HepG2 (cell line): ENCODE results near the gene HELT. TPM values are rescaled to one million over a fixed set of nuclear protein-coding genes. Genes with fewer than 3 reads are reported as not detected.

Source experiments
- AGO2 ChIP-seq: fragments of 200-400 bp; formaldehyde crosslinking; optimal IDR thresholded peaks from 2 replicates; pipeline ENCODE3; 2017; ENCODE audit warnings: mild to moderate bottlenecking, low read depth, low read length, moderate library complexity
- FOXA1 ChIP-seq, 2 experiments: fragments of 450-650 bp in 1 of 2; sonication (generic) in 1 of 2; formaldehyde crosslinking in 1 of 2; IDR thresholded peaks; 2 replicates each; pipeline versions ENCODE4 v1.4.0 to v1.6.1; 2016 to 2020; ENCODE audit warnings: missing genetic modification reagents in 1 of 2
- GATAD2A ChIP-seq: IDR thresholded peaks from 2 replicates; pipeline ENCODE4 v1.6.1; 2016
- HOXA9 ChIP-seq: sonication (generic); formaldehyde crosslinking; IDR thresholded peaks from 2 replicates; pipeline ENCODE4 v1.8.1; 2022; ENCODE audit warnings: missing genetic modification reagents, mild to moderate bottlenecking, moderate library complexity, borderline replicate concordance
- IRF2 ChIP-seq: IDR thresholded peaks from 2 replicates; pipeline ENCODE4 v1.6.1; 2018; ENCODE audit warnings: missing genetic modification reagents, missing compliant biosample characterization
- POLR2A ChIP-seq, 2 experiments: IDR thresholded peaks; 2 replicates each; pipeline ENCODE4 v1.6.1; 2011; ENCODE audit warnings: low read depth in 2 of 2, low read length in 2 of 2, mild to moderate bottlenecking in 1 of 2, moderate library complexity in 1 of 2; ENCODE audit not compliant: insufficient read depth in 1 of 2
- RAD21 ChIP-seq: fragments of 450-650 bp; formaldehyde crosslinking; IDR thresholded peaks from 2 replicates; pipeline ENCODE4 v1.5.0; 2020; ENCODE audit warnings: mild to moderate bottlenecking
- RNF2 ChIP-seq: fragments of 450-650 bp; conservative IDR thresholded peaks from 2 replicates; pipeline ENCODE4 v1.6.1; 2016; ENCODE audit warnings: low read depth
- SMC3 ChIP-seq: IDR thresholded peaks from 2 replicates; pipeline ENCODE4 v1.6.1; 2011; ENCODE audit warnings: low read length, improper control_type of control experiment
- SRF ChIP-seq: IDR thresholded peaks from 2 replicates; pipeline ENCODE4 v1.6.1; 2011; ENCODE audit warnings: mild to moderate bottlenecking, low read depth, low read length, moderate library complexity
- TOE1 ChIP-seq: sonication (generic); formaldehyde crosslinking; IDR thresholded peaks from 2 replicates; pipeline ENCODE4 v1.4.0; 2020; ENCODE audit warnings: mild to moderate bottlenecking, missing genetic modification reagents
- WIZ ChIP-seq: sonication (generic); formaldehyde crosslinking; IDR thresholded peaks from 2 replicates; pipeline ENCODE4 v1.5.1; 2020; ENCODE audit warnings: mild to moderate bottlenecking, missing genetic modification reagents
- ZFP36 ChIP-seq: fragments of 150-350 bp; IDR thresholded peaks from 2 replicates; pipeline ENCODE4 v1.6.1; 2018; ENCODE audit warnings: borderline replicate concordance, low read length, low read depth; ENCODE audit not compliant: partially characterized antibody
- ZNF207 ChIP-seq: fragments of 450-650 bp; IDR thresholded peaks from 2 replicates; pipeline ENCODE4 v1.6.1; 2016; ENCODE audit warnings: antibody characterized with exemption, borderline replicate concordance
- ZNF234 ChIP-seq: sonication (generic); formaldehyde crosslinking; conservative IDR thresholded peaks from 2 replicates; pipeline ENCODE4 v1.5.1; 2020; ENCODE audit warnings: mild to moderate bottlenecking, missing genetic modification reagents
- ZNF383 ChIP-seq: sonication (generic); formaldehyde crosslinking; IDR thresholded peaks from 2 replicates; pipeline ENCODE4 v1.4.0; 2020; ENCODE audit warnings: missing genetic modification reagents, mild to moderate bottlenecking, borderline replicate concordance
- ZNF878 ChIP-seq: sonication (generic); formaldehyde crosslinking; IDR thresholded peaks from 2 replicates; pipeline ENCODE4 v1.8.1; 2023; ENCODE audit warnings: mild to moderate bottlenecking, missing genetic modification reagents, moderate library complexity
- polyA plus RNA-seq, 8 experiments: library from polyadenylated mRNA; depleted of rRNA in 3 of 8; stranded (reverse) in 7 of 8; unstranded in 1 of 8; fragments of >200 nt; fragmentation: Illumina TruSeq in 4 of 8; extraction: Trizol in 4 of 8; gene quantifications; 2 replicates each; pipeline versions ENCODE4 v1.2.1 to v1.2.3, GENCODE V29; 2011 to 2016; ENCODE audit warnings: low read depth in 4 of 8, missing spikeins in 1 of 8, mixed read lengths in 1 of 8; ENCODE audit not compliant: insufficient read depth in 1 of 8
- total RNA-seq, 5 experiments: library from RNA; depleted of rRNA; stranded (reverse); fragments of >200 nt; fragmentation: Illumina TruSeq; extraction: Trizol; gene quantifications; 2 replicates each; pipeline ENCODE4 v1.2.3, GENCODE V29; 2016; ENCODE audit warnings: low read depth in 1 of 5
- TF ChIP-seq, protein P1 (sequence below): sonication (generic); formaldehyde crosslinking; IDR thresholded peaks from 2 replicates; pipeline ENCODE4 v1.5.0; 2020; ENCODE audit warnings: mild to moderate bottlenecking, missing genetic modification reagents, moderate library complexity
- TF ChIP-seq, protein P2 (sequence below): sonication (generic); formaldehyde crosslinking; IDR thresholded peaks from 2 replicates; pipeline ENCODE4 v1.4.0; 2020; ENCODE audit warnings: missing genetic modification reagents, borderline replicate concordance
- TF ChIP-seq, protein P3 (sequence below): sonication (generic); formaldehyde crosslinking; IDR thresholded peaks from 2 replicates; pipeline ENCODE4 v1.4.0; 2020; ENCODE audit warnings: mild to moderate bottlenecking, low read depth, missing genetic modification reagents
- TF ChIP-seq, protein P4 (sequence below): IDR thresholded peaks from 2 replicates; pipeline ENCODE4 v1.6.1; 2018; ENCODE audit warnings: missing genetic modification reagents, mild to moderate bottlenecking, missing compliant biosample characterization

HELT gene
- total and polyA plus RNA-seq, 2 of the 13 experiments (the other 11 are each of a cell fraction or from before 2014, with no cell fraction given): not detected

DNA sequence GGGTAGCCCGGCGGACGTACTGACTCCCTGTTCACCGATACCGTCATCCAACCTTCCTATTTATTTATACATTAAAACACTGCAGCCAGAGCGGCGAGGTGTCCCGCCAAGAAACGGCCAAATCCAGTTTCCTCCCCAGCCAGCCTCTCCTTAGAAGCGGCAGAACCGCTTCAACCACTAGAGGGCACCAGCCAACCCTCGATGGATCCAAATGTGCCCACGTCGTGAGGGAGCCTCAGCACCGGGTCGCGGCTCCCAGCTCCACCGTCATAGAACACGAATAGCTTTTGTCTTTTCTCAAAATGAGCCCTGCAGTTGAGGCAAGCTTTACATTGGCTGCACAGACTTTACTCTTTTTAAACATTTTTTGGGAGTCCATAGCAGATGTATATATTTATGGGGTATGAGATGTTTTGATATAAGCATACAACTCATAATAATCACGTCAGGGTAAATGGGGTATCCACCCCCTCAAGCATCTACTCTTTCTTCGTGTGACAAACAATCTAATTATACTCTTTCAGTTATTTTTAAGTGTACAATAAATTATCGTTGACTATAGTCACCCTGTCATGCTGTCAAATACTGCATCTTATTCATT is 13.0 kb upstream of the HELT start (continued):
- no peak for TF ChIP-seq ZNF207
- TF ChIP-seq ZFP36: no peak
- no peak for TF ChIP-seq WIZ (CRISPR knock-in tag)
- 0 out of 2 replicates have a peak, but pooled peaks have one; percentile 23 for TF ChIP-seq IRF2 (CRISPR knock-in tag)
- TF ChIP-seq, protein P1, sequence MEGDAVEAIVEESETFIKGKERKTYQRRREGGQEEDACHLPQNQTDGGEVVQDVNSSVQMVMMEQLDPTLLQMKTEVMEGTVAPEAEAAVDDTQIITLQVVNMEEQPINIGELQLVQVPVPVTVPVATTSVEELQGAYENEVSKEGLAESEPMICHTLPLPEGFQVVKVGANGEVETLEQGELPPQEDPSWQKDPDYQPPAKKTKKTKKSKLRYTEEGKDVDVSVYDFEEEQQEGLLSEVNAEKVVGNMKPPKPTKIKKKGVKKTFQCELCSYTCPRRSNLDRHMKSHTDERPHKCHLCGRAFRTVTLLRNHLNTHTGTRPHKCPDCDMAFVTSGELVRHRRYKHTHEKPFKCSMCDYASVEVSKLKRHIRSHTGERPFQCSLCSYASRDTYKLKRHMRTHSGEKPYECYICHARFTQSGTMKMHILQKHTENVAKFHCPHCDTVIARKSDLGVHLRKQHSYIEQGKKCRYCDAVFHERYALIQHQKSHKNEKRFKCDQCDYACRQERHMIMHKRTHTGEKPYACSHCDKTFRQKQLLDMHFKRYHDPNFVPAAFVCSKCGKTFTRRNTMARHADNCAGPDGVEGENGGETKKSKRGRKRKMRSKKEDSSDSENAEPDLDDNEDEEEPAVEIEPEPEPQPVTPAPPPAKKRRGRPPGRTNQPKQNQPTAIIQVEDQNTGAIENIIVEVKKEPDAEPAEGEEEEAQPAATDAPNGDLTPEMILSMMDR (CRISPR knock-in tag): peak; percentile 85
- no peak for TF ChIP-seq POLR2A (IDR thresholded peaks at IDR 0.05; ENCODE audit: insufficient read depth in 1 of 2, low read depth in 2 of 2, low read length in 2 of 2)
- TF ChIP-seq, protein P2, sequence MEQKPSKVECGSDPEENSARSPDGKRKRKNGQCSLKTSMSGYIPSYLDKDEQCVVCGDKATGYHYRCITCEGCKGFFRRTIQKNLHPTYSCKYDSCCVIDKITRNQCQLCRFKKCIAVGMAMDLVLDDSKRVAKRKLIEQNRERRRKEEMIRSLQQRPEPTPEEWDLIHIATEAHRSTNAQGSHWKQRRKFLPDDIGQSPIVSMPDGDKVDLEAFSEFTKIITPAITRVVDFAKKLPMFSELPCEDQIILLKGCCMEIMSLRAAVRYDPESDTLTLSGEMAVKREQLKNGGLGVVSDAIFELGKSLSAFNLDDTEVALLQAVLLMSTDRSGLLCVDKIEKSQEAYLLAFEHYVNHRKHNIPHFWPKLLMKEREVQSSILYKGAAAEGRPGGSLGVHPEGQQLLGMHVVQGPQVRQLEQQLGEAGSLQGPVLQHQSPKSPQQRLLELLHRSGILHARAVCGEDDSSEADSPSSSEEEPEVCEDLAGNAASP: peak; percentile 26; the same call in 1 of the 2 replicates
- TF ChIP-seq HOXA9 (CRISPR knock-in tag): no peak
- TF ChIP-seq, protein P3, sequence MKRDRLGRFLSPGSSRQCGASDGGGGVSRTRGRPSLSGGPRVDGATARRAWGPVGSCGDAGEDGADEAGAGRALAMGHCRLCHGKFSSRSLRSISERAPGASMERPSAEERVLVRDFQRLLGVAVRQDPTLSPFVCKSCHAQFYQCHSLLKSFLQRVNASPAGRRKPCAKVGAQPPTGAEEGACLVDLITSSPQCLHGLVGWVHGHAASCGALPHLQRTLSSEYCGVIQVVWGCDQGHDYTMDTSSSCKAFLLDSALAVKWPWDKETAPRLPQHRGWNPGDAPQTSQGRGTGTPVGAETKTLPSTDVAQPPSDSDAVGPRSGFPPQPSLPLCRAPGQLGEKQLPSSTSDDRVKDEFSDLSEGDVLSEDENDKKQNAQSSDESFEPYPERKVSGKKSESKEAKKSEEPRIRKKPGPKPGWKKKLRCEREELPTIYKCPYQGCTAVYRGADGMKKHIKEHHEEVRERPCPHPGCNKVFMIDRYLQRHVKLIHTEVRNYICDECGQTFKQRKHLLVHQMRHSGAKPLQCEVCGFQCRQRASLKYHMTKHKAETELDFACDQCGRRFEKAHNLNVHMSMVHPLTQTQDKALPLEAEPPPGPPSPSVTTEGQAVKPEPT: no peak
- no peak for TF ChIP-seq RNF2
- TF ChIP-seq TOE1: no peak
- TF ChIP-seq SMC3: peak; percentile 53
- no peak for TF ChIP-seq FOXA1 (IDR thresholded peaks at IDR 0.05)
- TF ChIP-seq FOXA1 (CRISPR knock-in tag; IDR thresholded peaks at IDR 0.05): no peak
- TF ChIP-seq GATAD2A (CRISPR knock-in tag): 0 out of 2 replicates have a peak, but pooled peaks have one; percentile 13
- peak; percentile 54; the same call in 1 of the 2 replicates for TF ChIP-seq RAD21 (CRISPR knock-in tag)
- no peak for TF ChIP-seq ZNF234
- TF ChIP-seq, protein P4, sequence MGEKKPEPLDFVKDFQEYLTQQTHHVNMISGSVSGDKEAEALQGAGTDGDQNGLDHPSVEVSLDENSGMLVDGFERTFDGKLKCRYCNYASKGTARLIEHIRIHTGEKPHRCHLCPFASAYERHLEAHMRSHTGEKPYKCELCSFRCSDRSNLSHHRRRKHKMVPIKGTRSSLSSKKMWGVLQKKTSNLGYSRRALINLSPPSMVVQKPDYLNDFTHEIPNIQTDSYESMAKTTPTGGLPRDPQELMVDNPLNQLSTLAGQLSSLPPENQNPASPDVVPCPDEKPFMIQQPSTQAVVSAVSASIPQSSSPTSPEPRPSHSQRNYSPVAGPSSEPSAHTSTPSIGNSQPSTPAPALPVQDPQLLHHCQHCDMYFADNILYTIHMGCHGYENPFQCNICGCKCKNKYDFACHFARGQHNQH (CRISPR knock-in tag): 0 out of 2 replicates have a peak, but pooled peaks have one; percentile 36
- TF ChIP-seq ZNF878 (CRISPR knock-in tag): no peak
- TF ChIP-seq SRF: no peak
- no peak for TF ChIP-seq ZNF383
- TF ChIP-seq AGO2: no peak
